Osteoblast (primary cell): ENCODE measurements around the gene FNBP1L. TPM values are rescaled to one million over a fixed set of nuclear protein-coding genes. Genes with fewer than 3 reads are reported as not detected.

Experiments used
- DNase-seq: peaks from one replicate; pipeline ENCODE4 v3.0.0; 2011; ENCODE audit warnings: low spot score, mixed read lengths; ENCODE audit not compliant: insufficient read length; ENCODE audit errors: missing footprints
- H2AFZ ChIP-seq: 2 replicates; pipeline ENCODE4 v1.6.0; 2011; ENCODE audit warnings: mild to moderate bottlenecking, low read length
- H3K27ac ChIP-seq: 2 replicates; pipeline ENCODE4 v1.5.1; 2011; ENCODE audit warnings: mild to moderate bottlenecking, low read depth, low read length, moderate library complexity
- H3K27me3 ChIP-seq: 2 replicates; pipeline ENCODE4 v1.6.0; 2012; ENCODE audit warnings: mild to moderate bottlenecking, control low read depth, inconsistent platforms, low read length, moderate library complexity; ENCODE audit not compliant: insufficient read depth
- H3K36me3 ChIP-seq: 2 replicates; pipeline ENCODE4 v1.5.1; 2011; ENCODE audit warnings: mild to moderate bottlenecking, low read length, control low read depth, moderate library complexity; ENCODE audit not compliant: insufficient read depth
- H3K4me1 ChIP-seq: 2 replicates; pipeline ENCODE4 v1.5.1; 2011; ENCODE audit warnings: mild to moderate bottlenecking, low read length, control low read depth, moderate library complexity; ENCODE audit not compliant: insufficient read depth
- H3K4me2 ChIP-seq: 2 replicates; pipeline ENCODE4 v1.6.0; 2011; ENCODE audit warnings: mild to moderate bottlenecking, low read length; ENCODE audit not compliant: insufficient read depth
- H3K4me3 ChIP-seq: fragments of 200-600 bp; sonication (generic); 3 replicates; pipeline ENCODE4 v1.5.1; 2012; ENCODE audit warnings: mild to moderate bottlenecking, low read length, inconsistent platforms; ENCODE audit not compliant: insufficient read depth
- H3K79me2 ChIP-seq: 2 replicates; pipeline ENCODE4 v1.6.0; 2012; ENCODE audit warnings: mild to moderate bottlenecking, low read length, control low read depth, inconsistent platforms; ENCODE audit not compliant: insufficient read depth
- H3K9me3 ChIP-seq: 2 replicates; pipeline ENCODE4 v1.5.1; 2011; ENCODE audit warnings: low read depth, low read length, control low read depth
- H4K20me1 ChIP-seq: 2 replicates; pipeline ENCODE4 v1.6.0; 2012; ENCODE audit warnings: mild to moderate bottlenecking, low read length, control low read depth; ENCODE audit not compliant: insufficient read depth
- CTCF ChIP-seq: IDR thresholded peaks from 2 replicates; pipeline ENCODE4 v1.5.1; 2011; ENCODE audit warnings: mild to moderate bottlenecking, low read depth, low read length, moderate library complexity; ENCODE audit errors: extremely low read depth
- total RNA-seq: library from RNA; depleted of rRNA; stranded (reverse); fragments of >200 nt; gene quantifications from 2 replicates; pipeline ENCODE4 v1.2.3, GENCODE V29; 2012

The FNBP1L gene
- total RNA-seq, 1 donor, result 8.7 TPM

- H3K4me2 ChIP-seq, result no peak overlapping the region
- peaks cover 74% of the 10 kb centered on the region for H3K36me3 ChIP-seq
- H3K4me3 ChIP-seq, result no peak overlapping the region
- TF ChIP-seq CTCF, result no peak
- H3K4me1 ChIP-seq, result peaks cover 13% of the 10 kb centered on the region
- H3K27me3 ChIP-seq, result no peaks in the 10 kb centered on the region
- no peak for DNase-seq
- peaks cover 14% of the 10 kb centered on the region for H4K20me1 ChIP-seq
- peak overlapping the region; percentile 23 for H3K27ac ChIP-seq
- H3K79me2 ChIP-seq, result peaks cover 41% of the 10 kb centered on the region
- no peak overlapping the region for H2AFZ ChIP-seq
- H3K9me3 ChIP-seq, result no peaks in the 10 kb centered on the region
Measured at GRCh38 chr1:93575621-93576284, 127.8 kb downstream of the FNBP1L start.

- Histone ChIP-seq H2AFZ (no peak overlapping the region), H3K4me2 (no peak overlapping the region), H3K79me2 (peaks cover 41% of the 10 kb centered on the region), H3K4me1 (peaks cover 13% of the 10 kb centered on the region), H3K4me3 (no peak overlapping the region), H4K20me1 (peaks cover 14% of the 10 kb centered on the region), H3K27me3 (no peaks in the 10 kb centered on the region), H3K36me3 (peaks cover 74% of the 10 kb centered on the region), H3K9me3 (no peaks in the 10 kb centered on the region), H3K27ac (no peak overlapping the region)
- no peak for DNase-seq
- no peak for TF ChIP-seq CTCF
Measured at GRCh38 chr1:93576346-93576745, 128.4 kb downstream of the FNBP1L start.

GRCh38 chr1:93576746-93577145 lies 128.8 kb downstream of the FNBP1L start:
- Histone ChIP-seq H3K36me3 (peaks cover 74% of the 10 kb centered on the region), H3K4me3 (no peak overlapping the region), H2AFZ (no peak overlapping the region), H3K79me2 (peaks cover 41% of the 10 kb centered on the region), H3K4me2 (no peak overlapping the region), H3K27ac (no peak overlapping the region), H3K27me3 (no peaks in the 10 kb centered on the region), H3K9me3 (no peaks in the 10 kb centered on the region), H4K20me1 (peaks cover 14% of the 10 kb centered on the region), H3K4me1 (peaks cover 13% of the 10 kb centered on the region)
- TF ChIP-seq CTCF, result no peak
- DNase-seq, result no peak

- Histone ChIP-seq H3K4me3 (no peak overlapping the region), H3K36me3 (peaks cover 74% of the 10 kb centered on the region), H4K20me1 (peaks cover 14% of the 10 kb centered on the region), H3K4me1 (peaks cover 13% of the 10 kb centered on the region), H3K27me3 (no peaks in the 10 kb centered on the region), H3K27ac (no peak overlapping the region), H3K4me2 (no peak overlapping the region), H2AFZ (no peak overlapping the region), H3K9me3 (no peaks in the 10 kb centered on the region), H3K79me2 (peaks cover 49% of the 10 kb centered on the region)
- DNase-seq, result no peak
- no peak for TF ChIP-seq CTCF
Measured at GRCh38 chr1:93577536-93578432, 129.9 kb downstream of the FNBP1L start.
